ENCODE data around the gene GPSM1.

GPSM1 gene

GRCh38 chr9:136377341-136378169 lies 50.2 kb downstream of the GPSM1 start:
- no peak overlapping the region for H3K4me3 ChIP-seq (ENCODE audit: low read length)
- no peak overlapping the region for H3K9ac ChIP-seq (ENCODE audit: low read length)
- H3K27me3 ChIP-seq (ENCODE audit: control insufficient read depth, insufficient read depth, low read length) = no peaks in the 10 kb centered on the region
- H3K9me3 ChIP-seq (ENCODE audit: control insufficient read depth, low read length) = no peaks in the 10 kb centered on the region
- no peaks in the 10 kb centered on the region for H3K36me3 ChIP-seq (ENCODE audit: control insufficient read depth, insufficient read depth, low read length)
- peaks cover 6% of the 10 kb centered on the region for H3K4me1 ChIP-seq (ENCODE audit: control insufficient read depth, insufficient read depth, low read length)

- no peak overlapping the region for H3K9ac ChIP-seq (ENCODE audit: low read length)
- no peaks in the 10 kb centered on the region for H3K36me3 ChIP-seq (ENCODE audit: control insufficient read depth, insufficient read depth, low read length)
- H3K9me3 ChIP-seq (ENCODE audit: control insufficient read depth, low read length) = no peaks in the 10 kb centered on the region
- no peaks in the 10 kb centered on the region for H3K27me3 ChIP-seq (ENCODE audit: control insufficient read depth, insufficient read depth, low read length)
- no peaks in the 10 kb centered on the region for H3K4me1 ChIP-seq (ENCODE audit: control insufficient read depth, insufficient read depth, low read length)
- H3K4me3 ChIP-seq (ENCODE audit: low read length) = no peak overlapping the region
Measured at GRCh38 chr9:136378170-136379002, 51.0 kb downstream of the GPSM1 start.

- Histone ChIP-seq H3K9me3 (ENCODE audit: control insufficient read depth, low read length) (no peaks in the 10 kb centered on the region), H3K4me3 (ENCODE audit: low read length) (no peak overlapping the region), H3K27me3 (ENCODE audit: control insufficient read depth, insufficient read depth, low read length) (no peaks in the 10 kb centered on the region), H3K4me1 (ENCODE audit: control insufficient read depth, insufficient read depth, low read length) (no peaks in the 10 kb centered on the region), H3K36me3 (ENCODE audit: control insufficient read depth, insufficient read depth, low read length) (no peaks in the 10 kb centered on the region), H3K9ac (ENCODE audit: low read length) (no peak overlapping the region)
Measured at GRCh38 chr9:136379003-136379287, 51.6 kb downstream of the GPSM1 start.

- Histone ChIP-seq H3K9me3 (ENCODE audit: control insufficient read depth, low read length) (no peaks in the 10 kb centered on the region), H3K36me3 (ENCODE audit: control insufficient read depth, insufficient read depth, low read length) (no peaks in the 10 kb centered on the region), H3K27me3 (ENCODE audit: control insufficient read depth, insufficient read depth, low read length) (no peaks in the 10 kb centered on the region), H3K4me3 (ENCODE audit: low read length) (no peak overlapping the region), H3K9ac (ENCODE audit: low read length) (no peak overlapping the region), H3K4me1 (ENCODE audit: control insufficient read depth, insufficient read depth, low read length) (no peaks in the 10 kb centered on the region)
Measured at GRCh38 chr9:136379401-136379800, 52.1 kb downstream of the GPSM1 start.

GRCh38 chr9:136379891-136380290 lies 52.6 kb downstream of the GPSM1 start:
- H3K36me3 ChIP-seq (ENCODE audit: control insufficient read depth, insufficient read depth, low read length) = no peaks in the 10 kb centered on the region
- H3K9me3 ChIP-seq (ENCODE audit: control insufficient read depth, low read length) = no peaks in the 10 kb centered on the region
- H3K4me1 ChIP-seq (ENCODE audit: control insufficient read depth, insufficient read depth, low read length) = no peaks in the 10 kb centered on the region
- H3K4me3 ChIP-seq (ENCODE audit: low read length) = no peak overlapping the region
- no peaks in the 10 kb centered on the region for H3K27me3 ChIP-seq (ENCODE audit: control insufficient read depth, insufficient read depth, low read length)
- no peak overlapping the region for H3K9ac ChIP-seq (ENCODE audit: low read length)

- H3K36me3 ChIP-seq (ENCODE audit: control insufficient read depth, insufficient read depth, low read length) = no peaks in the 10 kb centered on the region
- H3K4me3 ChIP-seq (ENCODE audit: low read length) = no peak overlapping the region
- H3K4me1 ChIP-seq (ENCODE audit: control insufficient read depth, insufficient read depth, low read length) = no peaks in the 10 kb centered on the region
- no peaks in the 10 kb centered on the region for H3K9me3 ChIP-seq (ENCODE audit: control insufficient read depth, low read length)
- no peak overlapping the region for H3K9ac ChIP-seq (ENCODE audit: low read length)
- H3K27me3 ChIP-seq (ENCODE audit: control insufficient read depth, insufficient read depth, low read length) = no peaks in the 10 kb centered on the region
Measured at GRCh38 chr9:136380381-136380780, 53.0 kb downstream of the GPSM1 start.

GRCh38 chr9:136381311-136381710 lies 54.0 kb downstream of the GPSM1 start:
- Histone ChIP-seq H3K27me3 (ENCODE audit: control insufficient read depth, insufficient read depth, low read length) (no peaks in the 10 kb centered on the region), H3K36me3 (ENCODE audit: control insufficient read depth, insufficient read depth, low read length) (no peaks in the 10 kb centered on the region), H3K4me1 (ENCODE audit: control insufficient read depth, insufficient read depth, low read length) (no peaks in the 10 kb centered on the region), H3K4me3 (ENCODE audit: low read length) (no peak overlapping the region), H3K9me3 (ENCODE audit: control insufficient read depth, low read length) (no peaks in the 10 kb centered on the region), H3K9ac (ENCODE audit: low read length) (no peak overlapping the region)

- no peak overlapping the region for H3K9ac ChIP-seq (ENCODE audit: low read length)
- no peaks in the 10 kb centered on the region for H3K36me3 ChIP-seq (ENCODE audit: control insufficient read depth, insufficient read depth, low read length)
- no peak overlapping the region for H3K4me3 ChIP-seq (ENCODE audit: low read length)
- no peaks in the 10 kb centered on the region for H3K9me3 ChIP-seq (ENCODE audit: control insufficient read depth, low read length)
- no peaks in the 10 kb centered on the region for H3K4me1 ChIP-seq (ENCODE audit: control insufficient read depth, insufficient read depth, low read length)
- no peaks in the 10 kb centered on the region for H3K27me3 ChIP-seq (ENCODE audit: control insufficient read depth, insufficient read depth, low read length)
Measured at GRCh38 chr9:136381966-136382513, 54.7 kb downstream of the GPSM1 start.

- Histone ChIP-seq H3K27me3 (ENCODE audit: control insufficient read depth, insufficient read depth, low read length) (no peaks in the 10 kb centered on the region), H3K9me3 (ENCODE audit: control insufficient read depth, low read length) (no peaks in the 10 kb centered on the region), H3K4me1 (ENCODE audit: control insufficient read depth, insufficient read depth, low read length) (no peaks in the 10 kb centered on the region), H3K36me3 (ENCODE audit: control insufficient read depth, insufficient read depth, low read length) (peaks cover 2% of the 10 kb centered on the region), H3K4me3 (ENCODE audit: low read length) (no peak overlapping the region), H3K9ac (ENCODE audit: low read length) (no peak overlapping the region)
Measured at GRCh38 chr9:136383436-136383835, 56.1 kb downstream of the GPSM1 start.

GRCh38 chr9:136385015-136385414 lies 57.7 kb downstream of the GPSM1 start:
- H3K36me3 ChIP-seq (ENCODE audit: control insufficient read depth, insufficient read depth, low read length) = peaks cover 4% of the 10 kb centered on the region
- H3K4me1 ChIP-seq (ENCODE audit: control insufficient read depth, insufficient read depth, low read length) = no peaks in the 10 kb centered on the region
- H3K9ac ChIP-seq (ENCODE audit: low read length) = no peak overlapping the region
- H3K27me3 ChIP-seq (ENCODE audit: control insufficient read depth, insufficient read depth, low read length) = no peaks in the 10 kb centered on the region
- H3K9me3 ChIP-seq (ENCODE audit: control insufficient read depth, low read length) = no peaks in the 10 kb centered on the region
- no peak overlapping the region for H3K4me3 ChIP-seq (ENCODE audit: low read length)

- peaks cover 4% of the 10 kb centered on the region for H3K36me3 ChIP-seq (ENCODE audit: control insufficient read depth, insufficient read depth, low read length)
Measured at GRCh38 chr9:136386018-136386417, 58.7 kb downstream of the GPSM1 start.

GRCh38 chr9:136387217-136387616 lies 59.9 kb downstream of the GPSM1 start:
- Histone ChIP-seq H3K4me3 (ENCODE audit: low read length) (no peak overlapping the region), H3K4me1 (ENCODE audit: control insufficient read depth, insufficient read depth, low read length) (no peaks in the 10 kb centered on the region), H3K36me3 (ENCODE audit: control insufficient read depth, insufficient read depth, low read length) (peaks cover 4% of the 10 kb centered on the region), H3K27me3 (ENCODE audit: control insufficient read depth, insufficient read depth, low read length) (no peaks in the 10 kb centered on the region), H3K9me3 (ENCODE audit: control insufficient read depth, low read length) (no peaks in the 10 kb centered on the region), H3K9ac (ENCODE audit: low read length) (no peak overlapping the region)

More at GRCh38 chr9:136386018-136386417, 58.7 kb downstream of the GPSM1 start:
- no peaks in the 10 kb centered on the region for H3K27me3 ChIP-seq (ENCODE audit: control insufficient read depth, insufficient read depth, low read length)
- H3K4me1 ChIP-seq (ENCODE audit: control insufficient read depth, insufficient read depth, low read length) = no peaks in the 10 kb centered on the region
- no peaks in the 10 kb centered on the region for H3K9me3 ChIP-seq (ENCODE audit: control insufficient read depth, low read length)
- H3K9ac ChIP-seq (ENCODE audit: low read length) = no peak overlapping the region
- no peak overlapping the region for H3K4me3 ChIP-seq (ENCODE audit: low read length)
